K562 (cell line): Measurements from ENCODE around the gene MYBL2. TPM values are rescaled to one million over a fixed set of nuclear protein-coding genes. Genes with fewer than 3 reads are reported as not detected.

Source experiments
- ATAC-seq: fragments of 200-7000 bp; cut with Tn5 transposase; 3 replicates; pipeline ENCODE4 v1.9.1; 2020; ENCODE audit warnings: moderate library complexity
- BruUV-seq: library from RNA; stranded (reverse); fragments of 400-500 nt; replicated peaks from 2 replicates; lab custom pipeline; 2021; lab: Mats Ljungman, UMichigan
- CTCF ChIA-PET: fragments of 300-600 bp; formaldehyde crosslinking; extraction: SDS; loops from one replicate; lab custom pipeline; 2021; ENCODE audit warnings: low intra/inter-chr PET ratio; lab: Yijun Ruan, JAX
- POLR2A ChIA-PET: fragments of 300-600, 350-650 bp; sonication (Branson Sonifier 250); formaldehyde crosslinking; extraction: SDS; loops from one replicate; lab custom pipeline; 2021; ENCODE audit warnings: antibody characterized with exemption, inconsistent platforms; lab: Yijun Ruan, JAX
- DNase-seq, 4 experiments: peaks; one replicate each; pipeline versions ENCODE4 v3.0.0 to v3.0.0-alpha.2; 2011 to 2018; ENCODE audit warnings: low spot score in 3 of 4, mixed read lengths in 3 of 4; ENCODE audit errors: extremely low read depth in 1 of 4
- FAIRE-seq: peaks from 2 replicates; lab custom pipeline; 2011; peaks lifted over from hg19 to GRCh38; lab: Jason Lieb, UNC
- H2AFZ ChIP-seq: 2 replicates; pipeline ENCODE4 v1.6.0; 2011; ENCODE audit warnings: low read depth, low read length, control low read depth, inconsistent platforms
- H3K27ac ChIP-seq: fragments of 200-600 bp; 3 replicates; pipeline ENCODE4 v1.8.0; 2011; ENCODE audit warnings: low read depth, mild to moderate bottlenecking, control low read depth, inconsistent platforms, low read length, moderate library complexity, mixed read lengths; ENCODE audit errors: extremely low read depth
- H3K27me3 ChIP-seq, 2 experiments: fragments of 300-600 bp in 1 of 2; 2 replicates in 1 of 2; 3 replicates in 1 of 2; pipeline versions ENCODE4 v1.6.0 to v1.8.0; 2011; ENCODE audit warnings: inconsistent platforms in 2 of 2, low read length in 2 of 2, mild to moderate bottlenecking in 1 of 2, mixed read lengths in 1 of 2, moderate library complexity in 1 of 2; ENCODE audit not compliant: control insufficient read depth in 2 of 2, insufficient read depth in 2 of 2
- H3K36me3 ChIP-seq: fragments of 300-600 bp; 3 replicates; pipeline ENCODE4 v1.8.0; 2011; ENCODE audit warnings: mild to moderate bottlenecking, low read length, inconsistent platforms; ENCODE audit not compliant: control insufficient read depth, insufficient read depth
- H3K4me1 ChIP-seq, 2 experiments: fragments of 200-600 bp in 1 of 2; replicated peaks in 1 of 2; 2 replicates in 1 of 2; 3 replicates in 1 of 2; pipeline versions ENCODE4 v1.5.1 to v1.8.0; 2011; ENCODE audit warnings: inconsistent platforms in 2 of 2, low read length in 2 of 2, mild to moderate bottlenecking in 1 of 2, mixed read lengths in 1 of 2, moderate library complexity in 1 of 2; ENCODE audit not compliant: control insufficient read depth in 2 of 2, insufficient read depth in 2 of 2
- H3K4me2 ChIP-seq: 2 replicates; pipeline ENCODE4 v1.6.1; 2011; ENCODE audit warnings: low read length, control low read depth, inconsistent platforms, mixed read lengths; ENCODE audit not compliant: insufficient read depth
- H3K4me3 ChIP-seq: fragments of 200-600 bp; sonication (generic), shearing (Covaris generic); 2 replicates; pipeline ENCODE4 v1.5.1; 2016; ENCODE audit warnings: control low read depth, inconsistent platforms
- H3K79me2 ChIP-seq: fragments of 200-600 bp; 3 replicates; pipeline ENCODE4 v1.8.0; 2011; ENCODE audit warnings: low read length, inconsistent platforms; ENCODE audit not compliant: control insufficient read depth, insufficient read depth
- H3K9ac ChIP-seq, 2 experiments: 2 replicates each; pipeline versions ENCODE4 v1.6.0 to v1.6.1; 2011; ENCODE audit warnings: low read depth in 2 of 2, low read length in 2 of 2, control low read depth in 1 of 2, inconsistent platforms in 1 of 2, mild to moderate bottlenecking in 1 of 2, mixed read lengths in 1 of 2; ENCODE audit not compliant: insufficient read depth in 1 of 2
- H3K9me1 ChIP-seq: one replicate; pipeline ENCODE4 v1.6.0; 2011; ENCODE audit warnings: inconsistent platforms, mild to moderate bottlenecking, low read length, moderate library complexity; ENCODE audit not compliant: control insufficient read depth, insufficient read depth
- H3K9me3 ChIP-seq: replicated peaks from 2 replicates; pipeline ENCODE4 v1.5.1; 2011; ENCODE audit warnings: low read depth, low read length, inconsistent platforms; ENCODE audit not compliant: control insufficient read depth, insufficient read depth
- H4K20me1 ChIP-seq: replicated peaks from 2 replicates; pipeline ENCODE4 v1.6.1; 2011; ENCODE audit warnings: low read length, inconsistent platforms, mixed read lengths; ENCODE audit not compliant: control insufficient read depth, insufficient read depth
- ESRRB ChIP-seq: fragments of 250-450 bp; sonication (Bioruptor Pico); IDR thresholded peaks from 2 replicates; pipeline ENCODE4 v1.5.0; 2020; ENCODE audit warnings: mild to moderate bottlenecking, moderate library complexity, borderline replicate concordance
- HLTF ChIP-seq: fragments of 450-650 bp; IDR thresholded peaks from 2 replicates; pipeline ENCODE4 v1.6.1; 2016
- ZNF311 ChIP-seq: fragments of 250-450 bp; sonication (Bioruptor Pico); IDR thresholded peaks from 2 replicates; pipeline ENCODE4 v1.4.0; 2020; ENCODE audit warnings: mild to moderate bottlenecking, moderate library complexity
- in situ Hi-C: fragments of 300-500 bp; cut with MboI; formaldehyde crosslinking; loops from 4 replicates; pipeline ENCODE4 v1.15.0; 2018; ENCODE audit warnings: inconsistent platforms, mixed read lengths
- intact Hi-C: fragments of 100-400 bp; cut with micrococcal nuclease; formaldehyde crosslinking; loops from 2 replicates; pipeline ENCODE4 v1.14.2; 2022
- polyA plus RNA-seq, 8 experiments: library from polyadenylated mRNA; depleted of rRNA in 4 of 8; stranded (reverse) in 5 of 8; unstranded in 3 of 8; fragments of >200 nt; fragmentation: Nextera tagmentation in 2 of 8; fragmentation: Illumina TruSeq in 1 of 8; extraction: Ambion mirVana in 2 of 8; extraction: Trizol in 1 of 8; gene quantifications; 2 replicates each; pipeline versions ENCODE4 v1.2.1 to v1.2.3, GENCODE V29; 2011 to 2014; ENCODE audit warnings: inconsistent platforms in 1 of 8, missing spikeins in 1 of 8
- total RNA-seq, 7 experiments: library from RNA; depleted of rRNA in 6 of 7; stranded (reverse); fragments of >200 nt in 6 of 7; fragmentation: Illumina TruSeq in 2 of 7; extraction: Trizol in 2 of 7; gene quantifications; 2 replicates each; pipeline versions ENCODE4 v1.2.1 to v1.2.3, GENCODE V29; 2011 to 2021; ENCODE audit warnings: low replicate concordance in 1 of 7
- TF ChIP-seq, protein P1 (sequence below): sonication (generic); formaldehyde crosslinking; IDR thresholded peaks from 2 replicates; pipeline ENCODE4 v1.8.1; 2023; ENCODE audit warnings: mild to moderate bottlenecking, missing genetic modification reagents

Gene MYBL2
- total and polyA plus RNA-seq, 9 of the 15 experiments (the other 6 are each of a cell fraction or from before 2014, with no cell fraction given) = 4.4 to 169 (median 52.5) TPM

DNA sequence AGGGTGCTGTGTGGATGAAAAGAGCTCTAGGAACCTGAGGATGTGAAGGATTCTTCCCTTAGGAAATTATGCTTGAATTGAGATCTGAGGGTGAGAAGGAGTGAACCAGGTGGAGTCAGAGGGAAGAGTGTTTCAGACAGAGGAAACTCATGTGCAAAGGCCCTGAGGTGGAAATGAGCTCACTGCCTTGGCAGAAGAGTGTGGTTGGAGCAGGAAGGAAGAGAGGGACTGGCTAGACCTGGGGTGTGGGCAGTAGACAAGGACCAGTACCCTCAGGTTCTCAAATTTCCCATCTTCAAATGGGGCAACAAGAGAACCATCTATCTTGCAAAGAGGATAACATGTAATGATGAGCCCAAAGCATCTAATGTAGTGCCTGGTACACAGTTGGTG, 83.9 kb downstream of the MYBL2 start:
- ChIA-PET POLR2A (no interaction called here), CTCF (interaction anchor here (0.6 to 2.9 kb wide), 2 partner anchors 293 to 330 kb away, joined by 4 to 28 read pairs; partner anchors contain the start of gene SRSF6)
- Histone ChIP-seq H3K4me3 (no peak overlapping the region), H3K9ac (no peak overlapping the region), H3K4me1 (peaks cover 5 to 6% of the 10 kb centered on the region in 2 experiments; a peak in 3 of 5 replicates), H3K9me1 (no peaks in the 10 kb centered on the region), H3K79me2 (no peaks in the 10 kb centered on the region), H4K20me1 (no peaks in the 10 kb centered on the region), H2AFZ (no peak overlapping the region), H3K27ac (no peak overlapping the region), H3K27me3 (peaks cover 9 to 39% of the 10 kb centered on the region in 2 experiments; a peak in 4 of 5 replicates), H3K36me3 (no peaks in the 10 kb centered on the region), H3K9me3 (no peaks in the 10 kb centered on the region), H3K4me2 (no peak overlapping the region)
- intact Hi-C loops = loop anchor here (1.0 kb wide), 1 partner anchor 301 kb away; no protein-coding TSS in a partner anchor
- no peak for DNase-seq
- no TSS peak for BruUV-seq
- in situ Hi-C loops = loop anchor here (5.0 kb wide), 1 partner anchor 332 kb away; no protein-coding TSS in a partner anchor
- no peak for ATAC-seq
- no peak for FAIRE-seq
- TF ChIP-seq, protein P1, sequence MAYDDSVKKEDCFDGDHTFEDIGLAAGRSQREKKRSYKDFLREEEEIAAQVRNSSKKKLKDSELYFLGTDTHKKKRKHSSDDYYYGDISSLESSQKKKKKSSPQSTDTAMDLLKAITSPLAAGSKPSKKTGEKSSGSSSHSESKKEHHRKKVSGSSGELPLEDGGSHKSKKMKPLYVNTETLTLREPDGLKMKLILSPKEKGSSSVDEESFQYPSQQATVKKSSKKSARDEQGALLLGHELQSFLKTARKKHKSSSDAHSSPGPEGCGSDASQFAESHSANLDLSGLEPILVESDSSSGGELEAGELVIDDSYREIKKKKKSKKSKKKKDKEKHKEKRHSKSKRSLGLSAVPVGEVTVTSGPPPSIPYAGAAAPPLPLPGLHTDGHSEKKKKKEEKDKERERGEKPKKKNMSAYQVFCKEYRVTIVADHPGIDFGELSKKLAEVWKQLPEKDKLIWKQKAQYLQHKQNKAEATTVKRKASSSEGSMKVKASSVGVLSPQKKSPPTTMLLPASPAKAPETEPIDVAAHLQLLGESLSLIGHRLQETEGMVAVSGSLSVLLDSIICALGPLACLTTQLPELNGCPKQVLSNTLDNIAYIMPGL = no peak
- TF ChIP-seq ESRRB (no peak), HLTF (no peak), ZNF311 (no peak)
